Measurements from ENCODE around the gene IGFBP5.

DNA sequence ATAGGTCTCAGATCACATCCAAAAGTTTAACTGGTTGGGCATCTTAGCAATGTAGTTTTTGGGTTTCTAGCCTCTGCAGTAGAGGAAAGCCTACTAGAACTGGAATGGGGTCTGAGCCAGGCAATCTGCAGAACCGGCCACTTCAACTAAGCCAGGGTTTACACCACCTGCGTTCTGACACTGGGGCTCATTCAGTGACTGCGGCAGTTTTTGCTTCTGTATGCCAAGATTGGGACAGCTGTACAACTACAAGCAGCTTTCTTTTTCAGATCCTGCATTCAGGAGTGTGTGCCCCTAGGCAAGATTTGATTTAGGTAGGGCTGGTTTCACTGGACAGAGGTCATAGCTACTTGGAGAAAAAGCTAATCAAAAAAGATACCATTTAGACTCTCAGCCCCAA lies 43.7 kb upstream of the IGFBP5 start:
- TF ChIP-seq, protein P1, sequence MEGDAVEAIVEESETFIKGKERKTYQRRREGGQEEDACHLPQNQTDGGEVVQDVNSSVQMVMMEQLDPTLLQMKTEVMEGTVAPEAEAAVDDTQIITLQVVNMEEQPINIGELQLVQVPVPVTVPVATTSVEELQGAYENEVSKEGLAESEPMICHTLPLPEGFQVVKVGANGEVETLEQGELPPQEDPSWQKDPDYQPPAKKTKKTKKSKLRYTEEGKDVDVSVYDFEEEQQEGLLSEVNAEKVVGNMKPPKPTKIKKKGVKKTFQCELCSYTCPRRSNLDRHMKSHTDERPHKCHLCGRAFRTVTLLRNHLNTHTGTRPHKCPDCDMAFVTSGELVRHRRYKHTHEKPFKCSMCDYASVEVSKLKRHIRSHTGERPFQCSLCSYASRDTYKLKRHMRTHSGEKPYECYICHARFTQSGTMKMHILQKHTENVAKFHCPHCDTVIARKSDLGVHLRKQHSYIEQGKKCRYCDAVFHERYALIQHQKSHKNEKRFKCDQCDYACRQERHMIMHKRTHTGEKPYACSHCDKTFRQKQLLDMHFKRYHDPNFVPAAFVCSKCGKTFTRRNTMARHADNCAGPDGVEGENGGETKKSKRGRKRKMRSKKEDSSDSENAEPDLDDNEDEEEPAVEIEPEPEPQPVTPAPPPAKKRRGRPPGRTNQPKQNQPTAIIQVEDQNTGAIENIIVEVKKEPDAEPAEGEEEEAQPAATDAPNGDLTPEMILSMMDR (conservative IDR thresholded peaks at IDR 0.05; ENCODE audit: low read length) = no peak
- no peak for TF ChIP-seq EZH2phosphoT487 (IDR thresholded peaks at IDR 0.05; ENCODE audit: borderline replicate concordance, low read depth, low read length)
